ENCODE data around the gene TNNC1.

Gene TNNC1

DNA sequence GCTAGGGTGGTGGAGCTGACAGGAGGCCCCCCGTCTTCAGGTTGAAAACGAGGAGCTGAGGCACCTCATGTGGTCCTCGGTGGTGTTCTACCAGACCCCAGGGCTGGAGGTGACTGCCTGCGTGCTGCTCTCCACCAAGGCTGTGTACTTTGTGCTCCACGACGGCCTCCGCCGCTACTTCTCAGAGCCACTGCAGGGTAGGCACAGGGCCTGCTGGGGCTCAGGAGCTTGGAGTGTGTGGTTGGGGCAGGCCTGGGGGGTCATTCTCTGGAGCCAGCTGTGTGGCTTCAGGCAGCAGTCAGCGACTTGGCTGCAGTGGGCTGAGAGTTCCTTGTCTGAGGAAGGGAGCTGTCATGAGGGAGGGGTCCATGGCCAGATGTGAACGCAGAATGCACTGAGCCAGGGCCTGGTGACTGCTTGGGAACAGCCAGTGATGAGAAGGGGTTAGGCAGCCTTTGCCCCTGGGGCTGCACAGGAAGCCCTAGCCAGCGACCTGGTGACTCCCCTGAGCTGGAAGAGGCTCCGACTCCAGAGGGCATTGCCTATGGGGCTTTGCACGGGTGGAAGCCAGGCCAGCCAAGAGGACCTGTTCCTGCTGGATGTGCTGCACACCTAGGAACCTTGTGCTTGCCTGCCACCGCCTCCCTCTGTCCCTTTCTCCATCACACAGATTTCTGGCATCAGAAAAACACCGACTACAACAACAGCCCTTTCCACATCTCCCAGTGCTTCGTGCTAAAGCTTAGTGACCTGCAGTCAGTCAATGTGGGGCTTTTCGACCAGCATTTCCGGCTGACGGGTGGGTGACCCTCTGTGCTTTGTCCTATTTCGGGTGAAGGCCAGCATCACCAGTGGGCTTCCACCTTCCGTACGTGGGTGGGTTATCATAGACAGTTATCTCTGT lies 36.4 kb upstream of the TNNC1 start:
- no peak overlapping the region for H3K27ac Mint-ChIP-seq
- no peak overlapping the region for H3K4me3 Mint-ChIP-seq

DNA sequence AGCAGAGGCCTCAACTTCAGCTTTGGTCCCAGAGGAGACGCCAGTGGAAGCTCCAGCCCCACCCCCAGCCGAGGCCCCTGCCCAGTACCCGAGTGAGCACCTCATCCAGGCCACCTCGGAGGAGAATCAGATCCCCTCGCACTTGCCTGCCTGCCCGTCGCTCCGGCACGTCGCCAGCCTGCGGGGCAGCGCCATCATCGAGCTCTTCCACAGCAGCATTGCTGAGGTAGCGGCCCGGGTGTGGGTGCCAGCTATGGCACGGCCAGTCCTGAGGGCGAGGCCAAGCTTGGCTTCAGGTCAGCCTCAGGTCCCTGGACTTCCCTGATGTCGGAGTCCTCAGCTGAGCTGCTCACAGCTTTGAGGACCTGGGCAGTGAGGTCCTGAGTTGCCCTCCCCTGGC lies 35.6 kb upstream of the TNNC1 start:
- H3K27me3 Mint-ChIP-seq (ENCODE audit: low read depth) = no peaks in the 10 kb centered on the region
- H3K9me3 Mint-ChIP-seq = no peaks in the 10 kb centered on the region
- H3K4me1 Mint-ChIP-seq (ENCODE audit: low read depth) = no peaks in the 10 kb centered on the region
- no peak overlapping the region for H3K27ac Mint-ChIP-seq
- H3K4me3 Mint-ChIP-seq = no peak overlapping the region
- peaks cover 15% of the 10 kb centered on the region for H3K36me3 Mint-ChIP-seq (ENCODE audit: low read depth)
- no peak for DNase-seq (ENCODE audit: low spot score)

More for the DNA sequence above, 36.4 kb upstream of the TNNC1 start:
- H3K36me3 Mint-ChIP-seq (ENCODE audit: low read depth) = peaks cover 15% of the 10 kb centered on the region
- H3K27me3 Mint-ChIP-seq (ENCODE audit: low read depth) = no peaks in the 10 kb centered on the region
- no peak for DNase-seq (ENCODE audit: low spot score)
- no peaks in the 10 kb centered on the region for H3K4me1 Mint-ChIP-seq (ENCODE audit: low read depth)
- no peaks in the 10 kb centered on the region for H3K9me3 Mint-ChIP-seq

DNA sequence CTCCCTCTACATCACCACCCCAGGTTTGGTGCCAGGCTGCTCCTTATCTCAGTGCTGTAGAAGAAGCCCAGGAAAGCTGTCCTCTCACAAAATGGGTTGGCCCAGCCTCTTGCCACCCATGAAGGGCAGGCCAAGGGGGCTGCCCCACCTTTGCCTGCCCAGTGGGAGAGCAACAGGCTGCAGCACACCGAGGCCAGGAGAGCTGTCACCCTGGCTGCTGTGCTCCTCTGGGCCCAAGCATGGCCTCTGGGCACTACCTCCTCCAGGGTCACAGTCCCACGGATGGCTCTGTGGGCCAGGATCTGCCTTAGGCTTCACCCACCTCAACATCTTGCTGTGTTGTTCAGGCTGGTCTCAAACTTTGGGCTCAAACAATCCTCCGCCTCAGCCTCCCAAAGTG lies 34.9 kb upstream of the TNNC1 start:
- no peak for DNase-seq (ENCODE audit: low spot score)
- no peaks in the 10 kb centered on the region for H3K4me1 Mint-ChIP-seq (ENCODE audit: low read depth)
- no peaks in the 10 kb centered on the region for H3K9me3 Mint-ChIP-seq
- no peak overlapping the region for H3K27ac Mint-ChIP-seq
- peaks cover 15% of the 10 kb centered on the region for H3K36me3 Mint-ChIP-seq (ENCODE audit: low read depth)
- no peak overlapping the region for H3K4me3 Mint-ChIP-seq
- H3K27me3 Mint-ChIP-seq (ENCODE audit: low read depth) = no peaks in the 10 kb centered on the region

DNA sequence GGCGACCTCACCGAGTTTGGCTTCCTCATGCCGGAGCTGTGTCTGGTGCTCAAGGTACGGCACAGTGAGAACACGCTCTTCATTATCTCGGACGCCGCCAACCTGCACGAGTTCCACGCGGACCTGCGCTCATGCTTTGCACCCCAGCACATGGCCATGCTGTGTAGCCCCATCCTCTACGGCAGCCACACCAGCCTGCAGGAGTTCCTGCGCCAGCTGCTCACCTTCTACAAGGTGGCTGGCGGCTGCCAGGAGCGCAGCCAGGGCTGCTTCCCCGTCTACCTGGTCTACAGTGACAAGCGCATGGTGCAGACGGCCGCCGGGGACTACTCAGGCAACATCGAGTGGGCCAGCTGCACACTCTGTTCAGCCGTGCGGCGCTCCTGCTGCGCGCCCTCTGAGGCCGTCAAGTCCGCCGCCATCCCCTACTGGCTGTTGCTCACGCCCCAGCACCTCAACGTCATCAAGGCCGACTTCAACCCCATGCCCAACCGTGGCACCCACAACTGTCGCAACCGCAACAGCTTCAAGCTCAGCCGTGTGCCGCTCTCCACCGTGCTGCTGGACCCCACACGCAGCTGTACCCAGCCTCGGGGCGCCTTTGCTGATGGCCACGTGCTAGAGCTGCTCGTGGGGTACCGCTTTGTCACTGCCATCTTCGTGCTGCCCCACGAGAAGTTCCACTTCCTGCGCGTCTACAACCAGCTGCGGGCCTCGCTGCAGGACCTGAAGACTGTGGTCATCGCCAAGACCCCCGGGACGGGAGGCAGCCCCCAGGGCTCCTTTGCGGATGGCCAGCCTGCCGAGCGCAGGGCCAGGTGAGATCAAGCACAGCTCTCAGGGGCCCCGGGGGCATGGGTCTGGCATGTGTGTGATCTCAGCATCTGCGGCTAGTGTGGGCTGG lies 34.2 kb upstream of the TNNC1 start:
- no peak for DNase-seq (ENCODE audit: low spot score)
- Mint-ChIP-seq H3K4me3 (no peak overlapping the region), H3K27ac (no peak overlapping the region), H3K4me1 (ENCODE audit: low read depth) (no peaks in the 10 kb centered on the region), H3K27me3 (ENCODE audit: low read depth) (no peaks in the 10 kb centered on the region), H3K36me3 (ENCODE audit: low read depth) (peaks cover 15% of the 10 kb centered on the region), H3K9me3 (no peaks in the 10 kb centered on the region)

- Mint-ChIP-seq H3K4me3 (no peak overlapping the region), H3K27me3 (ENCODE audit: low read depth) (no peaks in the 10 kb centered on the region), H3K27ac (no peak overlapping the region), H3K36me3 (ENCODE audit: low read depth) (peaks cover 12% of the 10 kb centered on the region), H3K9me3 (no peaks in the 10 kb centered on the region), H3K4me1 (ENCODE audit: low read depth) (no peaks in the 10 kb centered on the region)
- no peak for DNase-seq (ENCODE audit: low spot score)
Measured at GRCh38 chr3:52487050-52487787, 33.4 kb upstream of the TNNC1 start.

DNA sequence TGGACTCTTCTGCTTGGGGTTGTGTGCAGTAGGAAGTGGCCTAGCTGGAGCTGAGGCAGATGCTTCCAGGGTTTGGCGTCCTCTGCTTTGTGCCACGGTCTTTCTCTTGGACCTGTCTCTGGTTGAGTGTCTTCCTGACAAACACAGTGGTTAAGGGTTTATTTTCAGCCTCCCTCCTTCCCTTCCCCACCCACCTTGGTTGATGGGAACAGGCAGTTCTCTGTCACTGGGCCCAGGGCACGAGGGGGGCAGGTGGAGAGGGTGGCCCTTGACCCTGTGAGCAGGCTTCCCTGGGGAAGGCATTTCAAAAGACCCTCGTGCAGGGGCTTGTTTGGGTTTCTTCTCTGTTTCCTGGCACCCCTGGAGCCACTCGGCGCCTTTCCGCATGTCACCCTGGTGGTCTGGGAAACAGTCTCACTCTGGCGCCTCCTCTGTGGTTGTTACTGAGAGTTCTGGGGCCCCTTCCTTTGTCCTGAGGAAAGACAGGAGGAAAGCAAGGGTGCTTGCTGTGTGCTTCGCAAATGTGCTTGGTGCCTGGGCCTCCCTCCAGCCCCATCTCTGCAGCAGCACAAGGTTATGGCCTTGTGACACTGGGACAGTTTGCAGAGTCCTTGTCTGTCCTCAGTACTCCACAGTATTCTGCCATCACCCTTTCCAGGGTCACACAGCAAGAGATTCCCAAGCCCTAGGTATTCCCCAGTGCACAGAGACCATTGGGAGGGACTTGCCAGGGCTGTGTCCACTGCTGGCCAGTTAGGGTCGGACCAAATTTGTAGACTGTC lies 31.0 kb upstream of the TNNC1 start:
- peaks cover 16% of the 10 kb centered on the region for H3K36me3 Mint-ChIP-seq (ENCODE audit: low read depth)
- H3K27ac Mint-ChIP-seq = no peak overlapping the region
- no peak for DNase-seq (ENCODE audit: low spot score)
- no peaks in the 10 kb centered on the region for H3K27me3 Mint-ChIP-seq (ENCODE audit: low read depth)
- no peaks in the 10 kb centered on the region for H3K9me3 Mint-ChIP-seq
- no peaks in the 10 kb centered on the region for H3K4me1 Mint-ChIP-seq (ENCODE audit: low read depth)
- H3K4me3 Mint-ChIP-seq = no peak overlapping the region

- no peaks in the 10 kb centered on the region for H3K4me1 Mint-ChIP-seq (ENCODE audit: low read depth)
- no peaks in the 10 kb centered on the region for H3K27me3 Mint-ChIP-seq (ENCODE audit: low read depth)
- H3K4me3 Mint-ChIP-seq = no peak overlapping the region
- H3K9me3 Mint-ChIP-seq = no peaks in the 10 kb centered on the region
- DNase-seq (ENCODE audit: low spot score) = no peak
- peaks cover 19% of the 10 kb centered on the region for H3K36me3 Mint-ChIP-seq (ENCODE audit: low read depth)
- H3K27ac Mint-ChIP-seq = no peak overlapping the region
Measured at GRCh38 chr3:52483577-52484381, 29.9 kb upstream of the TNNC1 start.

DNA sequence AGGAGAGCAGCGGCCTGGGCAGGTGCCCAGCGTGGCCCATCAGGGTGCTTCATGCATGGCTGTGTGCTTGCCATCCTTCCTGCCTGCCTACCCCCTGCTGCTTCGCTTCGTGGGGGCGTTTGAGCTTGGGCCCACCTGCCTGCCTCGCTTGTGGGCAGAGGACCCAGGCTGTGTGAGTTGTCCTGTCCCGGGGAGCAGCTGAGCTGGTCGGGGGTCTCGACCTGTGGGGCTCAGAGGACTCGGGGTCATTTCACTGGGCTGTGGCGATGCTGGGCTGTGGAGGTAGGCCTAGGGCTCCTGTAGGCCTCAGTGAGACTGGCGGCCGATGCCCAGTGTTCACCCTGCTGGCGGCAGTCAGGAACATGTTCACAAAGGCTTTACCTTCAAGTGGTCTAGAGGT lies 29.2 kb upstream of the TNNC1 start:
- no peak overlapping the region for H3K4me3 Mint-ChIP-seq
- no peaks in the 10 kb centered on the region for H3K4me1 Mint-ChIP-seq (ENCODE audit: low read depth)
- no peaks in the 10 kb centered on the region for H3K9me3 Mint-ChIP-seq
- no peaks in the 10 kb centered on the region for H3K27me3 Mint-ChIP-seq (ENCODE audit: low read depth)
- no peak for DNase-seq (ENCODE audit: low spot score)
- H3K36me3 Mint-ChIP-seq (ENCODE audit: low read depth) = peaks cover 20% of the 10 kb centered on the region
- no peak overlapping the region for H3K27ac Mint-ChIP-seq

- H3K27ac Mint-ChIP-seq = no peak overlapping the region
- no peaks in the 10 kb centered on the region for H3K27me3 Mint-ChIP-seq (ENCODE audit: low read depth)
- H3K4me3 Mint-ChIP-seq = no peak overlapping the region
- peaks cover 24% of the 10 kb centered on the region for H3K36me3 Mint-ChIP-seq (ENCODE audit: low read depth)
- no peaks in the 10 kb centered on the region for H3K4me1 Mint-ChIP-seq (ENCODE audit: low read depth)
- no peaks in the 10 kb centered on the region for H3K9me3 Mint-ChIP-seq
- DNase-seq (ENCODE audit: low spot score) = no peak
Measured at GRCh38 chr3:52481819-52482521, 28.1 kb upstream of the TNNC1 start.

DNA sequence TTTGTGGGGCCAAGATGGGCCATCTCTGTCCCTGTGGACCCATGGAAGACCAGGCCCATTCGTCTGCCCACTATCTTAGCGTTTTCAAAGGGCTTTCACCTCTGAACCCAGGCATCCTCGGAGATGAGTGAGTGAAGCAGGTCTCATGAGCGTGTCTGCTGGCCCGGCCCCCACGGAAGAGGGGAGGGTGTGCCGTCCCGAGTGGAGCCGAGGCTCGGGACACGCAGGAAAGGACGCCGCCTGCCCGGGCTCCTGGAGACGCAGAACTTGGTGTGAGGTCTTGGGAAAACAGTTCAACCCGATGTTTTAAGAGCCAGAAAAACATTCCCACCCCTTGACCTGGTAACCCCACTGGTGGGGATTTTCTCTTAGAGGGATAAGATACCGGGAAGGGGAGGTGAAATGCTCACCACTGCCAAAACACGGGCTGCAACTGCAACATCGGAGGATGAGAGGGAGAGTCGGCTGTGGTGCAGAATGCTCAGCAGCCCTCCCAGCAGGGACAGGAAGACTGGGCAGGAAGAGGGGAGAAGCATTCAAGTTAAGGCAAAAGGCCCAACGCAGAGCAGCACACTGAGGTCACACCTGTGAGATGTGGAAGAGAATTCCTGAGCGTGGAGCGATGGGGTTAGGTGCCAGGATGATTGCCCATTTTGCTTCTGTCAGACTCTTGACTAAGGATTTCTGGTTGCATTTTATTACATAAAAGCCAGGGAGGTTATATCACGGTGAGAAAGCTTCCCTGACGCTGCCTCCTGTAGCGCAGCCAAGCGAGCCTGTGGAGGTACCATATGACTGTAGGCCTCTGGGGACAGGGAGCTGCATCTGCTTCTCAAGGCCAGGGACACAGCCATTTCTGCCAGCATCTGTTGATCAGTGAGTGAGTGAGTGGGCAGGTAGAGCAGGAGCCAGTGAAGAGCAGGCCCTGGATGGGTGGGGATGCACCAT lies 27.2 kb upstream of the TNNC1 start:
- H3K27ac Mint-ChIP-seq = no peak overlapping the region
- no peak overlapping the region for H3K4me3 Mint-ChIP-seq
- no peak for DNase-seq (ENCODE audit: low spot score)
- peaks cover 28% of the 10 kb centered on the region for H3K36me3 Mint-ChIP-seq (ENCODE audit: low read depth)
- no peaks in the 10 kb centered on the region for H3K27me3 Mint-ChIP-seq (ENCODE audit: low read depth)
- no peaks in the 10 kb centered on the region for H3K4me1 Mint-ChIP-seq (ENCODE audit: low read depth)
- H3K9me3 Mint-ChIP-seq = no peaks in the 10 kb centered on the region

DNA sequence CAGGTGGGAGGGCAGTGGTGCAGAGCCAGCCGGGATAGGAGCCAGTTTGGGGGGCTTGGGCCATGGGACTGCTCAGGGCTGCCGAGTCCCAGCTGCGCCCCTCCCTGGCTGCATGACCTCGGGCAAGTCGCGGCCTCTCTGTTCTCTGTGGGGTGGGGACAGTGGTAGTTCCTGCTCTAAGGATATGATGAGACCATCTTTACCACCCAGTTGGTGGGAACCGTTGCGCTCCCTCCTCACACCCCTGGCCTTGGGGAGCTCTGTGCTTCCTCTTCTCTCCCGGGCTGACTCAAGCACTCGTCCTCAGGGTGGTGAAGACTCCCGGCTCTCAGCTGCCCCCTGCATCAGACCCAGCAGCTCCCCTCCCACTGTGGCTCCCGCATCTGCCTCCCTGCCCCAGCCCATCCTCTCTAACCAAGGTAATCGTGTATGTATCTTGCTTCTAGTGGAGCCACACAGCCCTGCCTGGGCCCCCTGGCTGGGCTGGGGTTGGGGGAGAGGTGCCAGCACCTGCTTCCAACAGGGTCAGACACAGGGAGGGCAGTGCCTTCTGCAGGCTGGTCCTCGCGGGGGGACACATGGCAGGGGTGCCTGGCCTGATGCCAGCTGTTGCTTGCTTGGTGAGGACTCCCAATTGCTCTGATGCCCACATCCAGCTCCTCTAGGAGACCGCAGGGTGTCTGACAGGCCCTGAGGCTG lies 26.2 kb upstream of the TNNC1 start:
- no peak overlapping the region for H3K27ac Mint-ChIP-seq
- no peaks in the 10 kb centered on the region for H3K9me3 Mint-ChIP-seq
- no peaks in the 10 kb centered on the region for H3K27me3 Mint-ChIP-seq (ENCODE audit: low read depth)
- peaks cover 33% of the 10 kb centered on the region for H3K36me3 Mint-ChIP-seq (ENCODE audit: low read depth)
- no peaks in the 10 kb centered on the region for H3K4me1 Mint-ChIP-seq (ENCODE audit: low read depth)
- no peak overlapping the region for H3K4me3 Mint-ChIP-seq
- DNase-seq (ENCODE audit: low spot score) = no peak
